ENCODE measurements around the gene UNC93A.
"Not testable (repeated sequence)": the region's sequence is repeated elsewhere in the genome, so short reads cannot be mapped to it uniquely, and the experiment has no call there.

UNC93A gene

DNA sequence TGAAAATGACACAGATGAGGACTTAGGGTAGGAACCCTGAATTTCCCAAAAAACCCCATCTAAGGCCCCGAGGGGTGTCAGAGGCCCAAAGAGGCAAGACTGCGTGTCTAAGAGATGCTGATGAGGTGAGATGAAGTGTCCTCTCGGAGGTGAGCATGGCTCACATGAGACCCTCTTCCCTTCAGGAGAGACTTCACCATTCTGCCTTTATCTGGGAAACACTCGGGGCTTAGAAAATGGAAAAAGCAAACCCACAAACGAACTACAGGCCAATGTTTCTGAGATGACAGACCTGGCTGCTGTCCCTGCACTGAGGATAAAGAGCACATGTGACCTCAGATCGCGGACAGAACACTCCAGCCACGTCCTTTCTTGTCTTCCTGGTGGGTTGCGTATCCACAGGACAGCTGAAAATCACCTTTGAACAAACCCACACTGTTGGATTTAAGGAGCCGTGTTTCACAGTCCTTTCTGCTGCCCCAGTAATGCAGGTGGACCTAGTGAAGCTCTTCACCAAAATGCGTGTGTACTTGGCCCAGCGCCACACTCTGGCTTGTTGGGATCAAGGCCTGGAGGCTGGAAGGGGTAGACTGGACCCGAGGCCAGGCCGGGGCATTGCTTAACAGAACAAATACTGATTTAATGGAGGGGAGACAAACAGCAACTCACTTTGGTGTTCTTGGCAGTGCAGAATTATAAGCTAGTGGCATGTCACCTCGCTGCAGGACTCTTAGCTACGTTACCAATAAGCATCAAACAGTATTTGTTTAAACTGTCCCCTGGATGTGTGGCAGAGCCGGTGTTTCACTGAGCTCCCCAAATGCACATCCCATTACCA, 18.5 kb downstream of the UNC93A start:
- not testable (repeated sequence) for DNase-seq (ENCODE audit: low spot score)

DNA sequence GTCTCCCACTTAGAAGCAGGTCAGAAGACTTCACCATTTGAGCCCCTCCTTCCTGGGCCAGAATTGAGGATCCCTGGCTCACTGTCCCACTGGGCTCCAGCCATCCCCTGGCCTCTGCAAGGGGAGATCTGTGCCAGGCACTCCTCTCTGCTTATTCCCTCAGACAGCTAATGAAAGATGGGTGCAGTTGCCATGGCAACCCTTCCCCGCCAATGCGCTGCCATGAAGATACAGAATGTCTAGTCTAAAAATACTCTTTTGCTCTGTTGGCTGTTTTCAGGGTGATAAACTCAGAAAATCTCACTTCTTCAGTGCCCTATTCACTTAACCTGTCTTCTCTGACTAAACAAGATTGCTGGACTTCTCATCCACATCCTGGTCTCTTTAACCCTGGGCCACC, 20.2 kb downstream of the UNC93A start:
- DNase-seq (ENCODE audit: low spot score), result no peak

DNA sequence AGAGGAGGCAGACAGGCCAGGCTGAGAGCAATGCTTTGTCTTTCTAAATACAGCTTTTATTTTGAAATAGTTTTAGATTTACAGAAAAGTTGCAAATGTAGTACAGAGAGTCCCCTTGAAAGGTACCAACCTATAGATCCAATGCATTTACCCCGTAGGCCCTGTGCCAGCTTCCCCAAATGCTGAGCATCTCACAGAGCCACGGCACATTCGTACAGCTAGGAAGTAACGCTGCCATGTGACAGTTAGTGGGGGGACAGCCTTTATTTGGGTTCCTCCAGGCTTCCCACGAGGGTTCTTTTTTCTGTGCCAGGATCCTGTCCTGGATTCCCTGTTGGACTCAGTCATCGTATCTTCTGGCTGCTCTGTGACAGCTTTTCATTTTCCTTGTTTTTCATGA, 20.6 kb downstream of the UNC93A start:
- DNase-seq (ENCODE audit: low spot score), result not testable (repeated sequence)

DNA sequence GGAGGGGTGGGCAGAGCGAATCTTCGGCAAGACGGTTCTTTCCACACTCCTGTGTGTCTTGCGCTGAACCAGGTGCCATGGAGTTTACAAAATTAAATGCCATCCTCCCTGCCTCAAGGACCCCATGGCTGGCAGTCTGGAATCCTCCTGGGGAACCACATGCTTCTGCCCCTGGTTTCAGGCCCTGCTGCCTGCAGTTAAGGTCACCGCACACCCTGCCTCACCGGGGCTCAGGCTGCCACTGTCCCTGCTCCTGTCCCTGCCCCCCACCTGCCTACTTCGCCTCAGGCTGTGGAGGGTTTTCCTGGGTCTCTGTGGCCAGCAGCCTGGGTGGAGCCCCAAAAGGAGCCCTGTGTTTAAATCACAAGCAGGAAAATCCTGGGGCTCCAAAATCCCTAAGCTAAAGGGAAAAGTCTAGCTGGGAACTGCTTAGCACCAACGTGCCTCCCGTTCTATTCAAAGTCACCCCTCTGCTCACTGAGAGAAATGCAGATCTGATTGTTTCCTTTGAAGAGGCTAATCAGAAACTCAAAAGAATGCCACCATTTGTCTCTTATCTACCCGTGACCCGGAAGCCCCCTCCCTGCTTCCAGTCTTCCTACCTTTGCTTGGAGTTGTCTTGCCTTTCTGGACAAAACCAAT, 23.2 kb downstream of the UNC93A start:
- no peak for DNase-seq (ENCODE audit: low spot score)

DNA sequence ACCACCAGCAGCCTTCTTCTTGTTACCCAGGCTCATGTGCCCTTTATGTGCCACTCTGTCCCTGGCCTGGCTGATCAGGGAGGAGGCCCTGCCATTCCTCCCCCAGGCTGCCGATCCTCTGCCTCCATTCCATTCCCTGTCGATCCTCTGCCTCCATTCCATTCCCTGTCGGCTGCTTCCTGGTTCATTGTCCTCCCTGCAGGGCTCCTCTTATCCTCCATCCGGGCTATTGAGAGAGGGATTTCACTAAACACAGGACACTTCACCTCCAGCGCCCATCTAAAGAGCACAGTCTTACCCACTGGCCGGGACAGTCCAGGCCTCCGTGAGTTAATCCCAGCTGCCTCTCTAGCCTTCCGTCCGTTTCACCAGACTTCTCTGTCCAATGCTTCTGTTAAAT, 26.1 kb downstream of the UNC93A start:
- no peak for DNase-seq (ENCODE audit: low spot score)

DNA sequence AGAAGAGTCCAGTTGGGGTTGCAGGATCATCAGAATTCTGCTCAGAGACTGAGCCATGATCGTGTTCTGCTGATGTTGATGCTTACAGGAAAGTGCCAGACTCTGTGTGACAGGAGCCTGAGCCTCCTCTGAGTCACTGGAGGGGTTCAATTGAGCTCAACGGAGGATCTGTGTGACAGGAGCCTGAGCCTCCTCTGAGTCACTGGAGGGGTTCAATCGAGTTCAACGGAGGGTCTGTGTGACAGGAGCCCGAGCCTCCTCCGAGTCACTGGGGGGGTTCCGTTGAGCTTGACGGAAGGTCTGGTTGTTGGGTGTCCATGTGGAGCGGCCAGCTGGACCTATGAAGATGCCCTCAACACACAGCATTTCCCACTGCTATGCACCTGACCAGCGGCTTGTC, 27.2 kb downstream of the UNC93A start:
- not testable (repeated sequence) for DNase-seq (ENCODE audit: low spot score)

DNA sequence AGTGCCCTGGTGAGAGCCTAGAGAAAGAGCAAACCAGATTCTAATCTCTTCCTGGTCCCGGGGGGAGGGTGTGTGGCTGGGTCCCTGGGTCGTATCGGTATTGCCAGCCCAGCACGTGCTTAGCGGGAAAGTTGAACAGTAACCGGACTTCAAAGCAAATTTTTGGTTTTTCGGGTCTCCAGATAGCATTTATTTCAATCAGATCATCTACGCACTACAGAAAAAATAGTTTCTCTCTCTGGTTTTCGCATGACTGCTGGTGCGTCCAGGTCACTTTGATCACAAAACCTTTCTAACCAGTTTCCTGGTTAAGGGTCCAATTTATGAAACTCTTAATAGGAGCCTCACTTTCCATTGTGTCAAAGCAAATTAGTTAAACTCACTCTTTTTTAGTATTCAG, 27.7 kb downstream of the UNC93A start:
- not testable (repeated sequence) for DNase-seq (ENCODE audit: low spot score)

DNA sequence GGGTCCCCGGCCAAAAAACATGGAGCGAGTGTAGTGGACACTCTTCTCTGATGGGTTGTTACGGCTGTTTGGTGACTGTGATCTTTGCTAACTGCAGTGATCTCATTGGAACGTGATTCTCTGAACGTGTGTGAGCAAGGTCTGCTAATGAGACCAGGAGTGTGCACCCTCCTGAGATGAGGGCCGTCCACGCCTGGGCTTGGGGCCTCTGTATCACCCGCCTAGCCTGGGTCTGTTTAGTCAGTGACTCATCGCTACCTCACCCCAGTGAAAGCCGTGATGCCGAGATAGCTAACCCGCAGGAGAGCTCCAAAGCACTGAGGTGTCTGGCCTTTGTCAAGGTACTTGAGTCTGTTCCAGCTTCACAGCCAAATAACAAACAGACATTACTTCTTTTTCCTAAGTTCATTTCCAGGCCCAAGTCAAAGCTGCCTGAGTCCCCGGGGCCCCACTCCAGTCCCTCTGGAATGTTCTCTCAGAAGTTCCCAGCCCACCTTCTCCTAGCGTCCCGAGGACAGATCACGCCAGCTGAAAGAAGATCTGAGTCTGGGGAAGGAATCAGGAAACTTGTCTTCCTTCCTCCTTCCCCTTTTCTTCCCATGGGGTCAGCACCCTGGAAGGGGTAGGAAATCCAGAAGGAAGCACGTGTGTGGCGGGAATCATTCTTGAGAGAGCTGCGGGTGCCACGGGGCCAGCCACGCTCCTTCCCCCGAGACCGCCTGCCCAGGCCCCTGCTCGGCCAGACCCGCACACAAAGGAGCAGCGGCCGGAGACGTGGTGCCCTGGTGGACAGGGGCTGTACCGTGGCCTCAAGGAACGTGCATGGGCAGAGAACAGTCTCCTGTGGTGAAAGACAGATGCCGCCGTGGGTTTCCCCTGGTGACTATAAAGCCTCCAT, 29.0 kb downstream of the UNC93A start:
- not testable (repeated sequence) for DNase-seq (ENCODE audit: low spot score)

DNA sequence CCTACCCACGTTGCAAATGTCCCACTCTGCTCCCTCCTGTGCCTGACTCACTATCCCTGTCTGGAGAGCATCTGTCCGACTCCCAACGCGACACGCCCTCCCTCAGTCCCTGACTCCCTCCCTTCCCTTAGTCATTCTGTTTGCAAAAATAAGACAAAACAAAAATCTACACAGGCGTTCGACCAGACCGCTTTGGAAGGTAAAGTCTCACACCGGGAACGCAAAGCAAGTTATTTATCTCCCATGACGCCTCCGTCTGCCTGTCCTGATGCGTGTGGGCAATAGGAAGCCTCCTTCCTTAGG, 29.6 kb downstream of the UNC93A start:
- not testable (repeated sequence) for DNase-seq (ENCODE audit: low spot score)

DNA sequence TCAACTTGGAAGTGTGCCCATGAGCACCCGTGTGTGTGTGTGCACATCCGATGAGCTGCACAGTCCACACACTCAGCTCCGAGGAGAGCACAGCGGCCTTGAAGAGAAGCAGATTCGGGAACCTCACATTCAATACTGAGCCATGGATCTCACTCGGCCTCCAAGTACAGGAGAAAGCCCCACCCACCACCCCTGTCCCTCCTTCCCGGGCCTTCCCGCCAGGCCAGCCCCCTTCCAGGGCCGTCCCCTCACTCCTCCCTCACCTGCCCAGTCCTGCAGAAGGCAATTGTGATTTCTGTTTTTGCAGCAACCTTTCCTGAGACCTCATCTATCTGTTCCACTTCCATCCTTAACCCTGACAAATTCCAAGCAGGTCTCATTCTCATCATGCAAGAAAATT, 30.1 kb downstream of the UNC93A start:
- DNase-seq (ENCODE audit: low spot score), result not testable (repeated sequence)

DNA sequence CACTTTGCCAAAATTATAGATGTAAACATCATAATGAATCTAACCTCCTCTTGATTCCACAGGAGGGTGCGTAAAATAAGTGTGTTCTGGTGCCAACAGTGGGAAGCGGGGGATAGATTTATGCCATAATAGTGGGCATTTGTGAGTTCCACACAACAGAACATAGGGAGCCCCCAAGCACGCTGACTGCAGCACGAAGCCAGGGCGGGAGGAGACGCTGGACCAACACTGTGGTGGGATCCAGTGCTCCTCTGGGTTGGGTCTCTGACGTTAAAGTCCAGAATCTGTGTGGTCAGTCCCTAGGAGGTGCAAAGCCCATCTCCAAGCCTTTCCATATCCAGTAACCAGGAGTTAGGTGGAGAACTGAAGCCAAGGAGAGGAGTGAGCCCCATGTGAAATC, 32.0 kb downstream of the UNC93A start:
- DNase-seq (ENCODE audit: low spot score), result no peak

DNA sequence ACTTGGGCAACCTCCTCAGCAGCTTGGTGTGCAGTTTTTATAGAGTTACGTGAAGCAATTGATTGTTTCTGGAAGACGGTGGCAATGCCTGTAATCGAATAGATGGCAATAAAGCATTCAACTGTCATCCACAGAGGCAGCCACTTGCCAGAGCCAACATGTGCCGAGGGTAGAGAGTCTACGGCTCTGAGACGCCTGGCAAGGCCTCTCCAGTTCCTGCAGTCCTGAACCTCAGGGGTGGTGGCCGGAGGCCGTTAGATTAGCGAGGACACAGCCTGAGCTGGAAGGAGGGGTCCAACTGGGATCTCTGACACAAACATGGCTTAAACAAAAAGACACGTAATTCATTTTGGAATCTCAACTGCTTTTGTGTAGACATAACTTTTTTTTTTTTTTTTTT, 33.0 kb downstream of the UNC93A start:
- DNase-seq (ENCODE audit: low spot score), result no peak

DNA sequence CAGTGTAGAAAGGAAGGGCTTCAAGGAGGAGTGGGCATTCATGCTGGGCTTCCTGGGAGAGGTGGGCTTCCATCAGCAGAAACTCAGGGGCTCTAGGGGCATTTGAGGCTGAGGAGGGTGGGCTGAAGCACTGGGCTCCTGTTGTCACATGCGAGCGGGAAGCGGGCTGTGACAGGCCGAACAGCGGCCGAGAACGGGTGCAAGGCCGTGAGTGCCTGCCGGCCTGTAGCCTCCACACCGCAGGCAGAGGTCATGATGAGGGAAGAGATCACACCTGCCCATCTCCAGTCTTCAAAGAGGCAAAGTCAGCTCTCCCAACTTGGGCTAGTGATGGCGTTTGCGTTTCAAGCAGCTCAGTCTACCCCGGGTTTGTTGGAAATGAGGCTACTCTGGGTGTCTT, 34.7 kb downstream of the UNC93A start:
- DNase-seq (ENCODE audit: low spot score), result no peak

DNA sequence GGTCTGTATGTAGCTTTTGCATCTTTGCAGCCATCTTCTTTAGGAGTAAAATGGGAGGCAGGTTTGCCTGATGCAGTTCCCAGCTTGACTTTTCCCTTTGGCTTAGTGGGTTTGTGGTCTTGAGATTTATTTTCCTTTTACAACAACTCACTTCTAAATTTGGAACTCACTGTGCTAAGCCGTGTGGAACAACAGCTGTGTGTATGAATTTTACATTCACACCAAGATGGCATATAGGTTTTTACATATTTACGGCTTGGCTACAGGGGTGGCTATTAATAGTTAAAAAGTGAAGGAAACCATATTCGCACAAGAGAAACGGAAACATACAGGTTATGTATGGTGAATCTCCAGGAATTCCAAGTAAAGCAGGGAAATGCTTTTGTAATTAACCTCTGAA, 36.3 kb downstream of the UNC93A start:
- DNase-seq (ENCODE audit: low spot score), result no peak

DNA sequence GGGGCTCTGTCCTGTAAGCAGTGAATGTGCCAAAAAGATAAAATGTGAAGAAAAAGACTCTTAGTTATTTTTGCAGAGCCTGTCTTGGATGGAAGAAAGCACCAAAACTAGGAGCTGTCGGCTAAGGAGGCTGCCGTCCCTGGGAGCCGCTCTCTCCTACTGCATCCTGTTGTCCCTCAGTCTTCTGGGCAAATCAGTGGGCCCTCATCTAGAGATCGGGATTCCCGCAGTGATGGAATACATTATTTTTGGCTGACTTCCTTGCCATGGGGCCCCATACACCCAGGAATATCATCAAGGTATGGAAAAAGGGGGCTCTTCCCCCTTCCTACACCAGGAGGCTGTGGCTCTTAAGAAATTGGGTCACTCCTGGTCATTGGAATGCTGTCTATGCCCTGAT, 37.0 kb downstream of the UNC93A start:
- DNase-seq (ENCODE audit: low spot score), result no peak

DNA sequence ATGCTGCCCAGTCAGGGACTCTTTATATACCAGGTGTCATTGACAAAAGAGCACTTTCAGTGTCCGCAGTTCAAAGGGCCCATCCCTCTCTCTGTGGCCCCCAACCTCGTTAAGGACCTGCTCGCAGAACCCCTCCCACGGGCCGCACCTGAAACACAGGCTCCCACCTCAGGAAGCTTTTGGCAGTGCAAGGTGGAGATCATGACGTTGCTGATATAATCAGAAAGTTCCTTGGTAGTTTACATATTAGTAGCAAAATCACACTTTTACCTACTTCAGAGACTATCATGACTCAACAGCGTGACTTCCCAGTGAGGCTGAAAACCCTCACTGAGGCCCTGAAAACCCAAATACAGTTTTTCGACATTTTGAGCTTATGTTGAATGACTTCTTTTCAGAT, 37.9 kb downstream of the UNC93A start:
- DNase-seq (ENCODE audit: low spot score), result no peak

DNA sequence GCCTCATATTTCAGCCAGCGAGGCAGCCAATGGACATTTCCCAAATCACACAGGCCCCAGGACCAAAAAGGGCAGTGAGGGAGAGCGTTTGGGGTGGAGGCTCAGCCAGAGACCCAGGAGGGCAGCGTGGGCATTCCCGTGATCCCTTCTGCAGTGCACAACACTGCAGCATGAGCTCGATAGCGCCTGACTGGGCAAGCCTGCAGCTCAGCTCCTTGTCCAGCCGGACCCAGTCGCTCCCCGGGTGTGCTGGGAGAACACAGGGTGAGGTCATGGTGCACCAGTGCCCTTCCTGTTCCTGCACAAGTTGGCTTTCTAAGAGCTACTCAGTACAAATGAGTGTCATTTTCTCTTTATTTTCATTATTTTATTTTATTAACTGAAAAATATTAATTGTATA, 39.6 kb downstream of the UNC93A start:
- DNase-seq (ENCODE audit: low spot score), result no peak

DNA sequence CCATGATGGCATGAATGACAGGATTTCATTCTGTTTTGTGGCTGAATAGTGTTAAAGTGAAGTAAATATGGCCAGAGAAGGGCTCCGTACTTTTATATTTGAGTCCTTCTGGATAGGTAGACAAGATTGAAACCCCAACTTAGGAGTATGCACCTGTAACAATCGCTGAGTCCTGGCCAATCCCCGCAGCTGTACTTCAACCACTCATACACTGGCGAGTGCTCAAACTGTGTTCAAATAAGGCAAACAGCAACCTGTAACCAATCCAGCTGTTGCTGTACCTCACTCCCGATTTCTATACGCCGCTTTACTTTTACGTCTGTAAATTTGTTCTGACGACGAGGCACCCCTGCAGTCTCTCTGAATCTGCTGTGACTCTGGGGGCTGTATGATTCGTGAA, 40.5 kb downstream of the UNC93A start:
- DNase-seq (ENCODE audit: low spot score), result no peak

DNA sequence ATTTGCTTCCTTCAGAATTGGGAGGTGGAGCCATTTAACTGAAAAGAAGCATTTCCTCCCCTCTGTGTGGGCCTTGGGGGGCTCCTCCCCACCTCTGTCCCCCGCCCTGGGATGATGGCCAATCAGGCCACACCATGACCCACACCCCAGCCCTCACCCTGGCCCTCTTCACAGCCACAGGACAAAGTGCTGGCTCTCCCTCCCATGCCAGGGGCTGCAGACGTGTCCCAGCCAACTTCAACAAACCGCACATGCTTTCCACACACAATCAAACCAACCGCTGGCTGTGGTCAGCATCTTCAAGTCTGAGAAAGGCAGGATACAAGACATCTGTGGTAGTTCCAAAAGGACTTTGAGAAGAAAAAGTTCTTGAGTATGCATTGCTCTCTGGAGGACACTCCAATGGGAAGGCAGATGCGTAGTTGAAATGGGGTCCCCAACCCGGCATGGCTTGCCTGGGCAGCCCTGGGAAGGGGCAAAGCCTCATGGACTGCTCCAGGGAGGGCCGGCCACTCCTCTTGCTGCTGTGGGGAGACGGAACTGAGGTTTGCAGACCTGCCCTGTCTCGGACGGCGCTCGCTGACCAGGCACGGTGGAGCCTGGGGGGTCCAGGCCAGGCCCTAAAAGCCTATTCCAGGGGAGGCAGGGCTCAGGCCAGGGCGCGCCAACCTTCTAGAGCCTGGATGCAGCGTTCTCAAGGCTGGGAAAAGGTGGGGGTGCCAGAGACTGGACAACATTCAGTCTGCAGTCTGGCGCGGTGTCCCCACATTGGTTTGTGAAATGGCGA, 45.9 kb downstream of the UNC93A start:
- DNase-seq (ENCODE audit: low spot score), result no peak

DNA sequence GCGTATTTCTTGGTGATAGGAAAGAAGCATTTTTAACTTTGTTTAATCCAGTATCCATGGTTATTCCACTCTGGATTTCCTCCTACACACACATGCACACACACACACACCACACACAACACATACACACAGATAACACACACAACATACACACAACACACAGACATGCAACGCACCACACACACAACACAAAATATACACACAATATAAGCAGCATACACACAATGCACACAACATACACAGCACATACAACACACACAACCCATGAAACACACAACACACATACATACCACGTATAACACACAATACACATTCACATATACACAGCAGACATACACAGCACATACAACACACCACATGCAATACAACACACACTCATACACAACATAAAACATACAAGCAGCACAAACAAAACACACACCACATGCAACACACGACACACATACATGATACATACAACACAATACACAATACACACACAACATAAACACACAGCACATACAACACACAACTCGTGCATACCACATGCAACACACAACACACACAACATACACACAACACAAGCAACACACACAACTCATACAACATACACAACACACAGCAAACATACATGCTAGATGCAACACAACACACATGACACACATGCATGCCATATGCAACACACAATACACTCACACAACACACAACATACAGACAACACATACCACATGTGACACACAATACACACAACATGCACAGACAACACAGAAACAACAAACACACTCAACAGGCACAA, 46.7 kb downstream of the UNC93A start:
- DNase-seq (ENCODE audit: low spot score), result no peak

DNA sequence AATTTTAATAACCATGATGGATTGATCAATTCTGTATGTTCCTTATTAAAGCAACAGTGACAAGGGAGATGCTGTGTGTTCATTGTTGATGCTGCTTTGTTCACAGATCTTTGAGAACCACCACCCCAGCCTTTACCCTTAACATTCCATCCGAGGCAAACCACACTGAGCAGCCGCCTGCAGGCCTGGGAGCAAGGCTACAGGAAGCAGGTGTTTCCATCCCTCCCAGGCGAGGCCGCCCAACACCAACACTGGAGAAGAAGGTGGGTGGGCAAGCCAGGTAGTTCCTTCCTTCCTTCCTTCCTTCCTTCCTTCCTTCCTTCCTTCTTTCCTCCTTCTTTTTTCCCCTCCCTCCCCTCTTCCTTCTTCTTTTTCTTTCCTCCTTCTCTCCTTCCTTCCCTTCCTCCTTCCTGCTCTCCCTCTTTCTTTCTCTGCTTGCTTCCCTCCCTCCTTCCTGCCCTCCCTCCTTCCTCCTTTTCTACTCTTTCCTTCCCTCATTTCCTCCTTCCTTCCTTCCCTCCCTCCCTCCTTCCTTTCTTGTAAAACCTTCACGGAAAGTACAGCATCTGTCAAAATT, 47.5 kb downstream of the UNC93A start:
- no peak for DNase-seq (ENCODE audit: low spot score)

Data from HuH-7.5 (cell line).